Hematopoietic multipotent progenitor cell treated with erythropoietin and hydrocortisone succinate and interleukin-3 and kit ligand, for 6 days (in vitro differentiated cells): ENCODE results near the gene PNMA8B.

Source experiments
- DNase-seq: peaks from one replicate; pipeline ENCODE4 v3.0.0-alpha.2; 2015

The PNMA8B gene

DNA sequence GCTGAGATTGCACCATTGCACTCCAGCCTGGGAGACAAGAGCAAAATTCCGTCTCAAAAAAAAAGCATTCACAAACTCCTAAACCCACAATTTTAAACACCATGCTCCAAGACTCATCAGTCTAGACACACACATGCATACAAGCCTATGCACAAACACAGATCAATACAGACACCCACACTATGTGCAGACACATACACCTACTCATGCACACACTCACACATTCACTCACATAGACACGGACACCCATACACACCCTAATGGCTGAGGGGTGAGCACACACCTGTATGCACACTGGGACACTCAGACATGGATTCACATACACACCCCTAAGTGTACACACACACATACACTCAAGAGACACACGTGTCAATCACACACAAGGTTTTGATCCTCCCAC is 9.3 kb downstream of the PNMA8B start:
- no peak for DNase-seq

DNA sequence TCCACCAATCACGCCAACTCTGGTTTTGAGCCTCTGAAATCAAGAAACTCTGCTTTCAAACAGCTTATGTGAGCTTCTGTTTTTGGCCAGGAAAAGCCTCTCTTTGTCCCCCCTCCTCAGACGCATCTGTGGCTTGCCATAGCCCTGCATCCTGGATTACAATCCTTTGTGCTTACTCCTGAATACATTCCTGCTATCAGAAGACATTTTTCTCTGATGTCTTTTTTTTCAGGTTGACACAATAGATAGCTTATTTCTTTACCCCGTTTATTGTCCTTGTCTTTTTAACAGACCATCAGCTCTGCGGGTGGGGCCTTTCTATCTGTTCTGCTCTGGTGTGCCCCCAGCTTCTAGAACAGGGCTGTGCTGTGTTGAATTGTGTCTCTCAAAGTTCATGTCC is 11.0 kb downstream of the PNMA8B start:
- DNase-seq, result no peak

DNA sequence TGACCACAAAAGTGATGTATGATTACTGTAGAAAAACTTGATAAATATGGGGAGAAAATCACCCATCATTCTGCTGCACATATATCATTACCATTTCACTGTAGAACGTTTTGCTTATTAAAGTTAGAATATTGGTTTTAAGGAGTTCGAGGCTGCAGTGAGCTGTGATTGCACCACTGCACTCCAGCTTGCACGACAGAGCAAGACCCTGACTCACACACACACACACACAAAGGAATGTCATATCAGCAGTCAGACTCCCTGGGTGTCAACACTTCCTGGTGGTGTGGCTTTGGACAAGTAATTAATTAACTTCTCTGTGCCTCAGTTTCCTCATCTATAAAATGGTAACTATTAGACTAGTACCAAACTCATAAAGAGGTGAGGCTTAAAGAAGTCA is 13.0 kb downstream of the PNMA8B start:
- DNase-seq, result no peak

DNA sequence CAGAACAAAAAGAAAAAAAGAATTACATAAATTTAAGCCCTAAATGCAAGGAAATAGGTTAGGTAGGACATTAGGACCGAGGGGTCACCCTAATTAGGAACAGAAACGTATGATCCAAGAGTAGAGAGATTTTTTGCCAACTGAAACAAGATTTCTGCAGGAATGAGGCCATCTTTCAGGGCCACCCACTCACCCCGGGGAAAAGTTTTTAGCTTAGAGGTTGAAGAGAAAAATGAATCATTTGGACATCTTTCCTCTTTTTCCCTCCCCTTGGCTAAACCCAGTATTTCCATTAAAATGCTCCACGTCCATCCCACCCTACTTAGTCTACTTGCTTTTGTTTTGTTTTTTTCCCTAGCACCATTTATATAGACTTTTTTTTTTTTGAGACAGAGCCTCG is 13.7 kb downstream of the PNMA8B start:
- DNase-seq, result no peak

DNA sequence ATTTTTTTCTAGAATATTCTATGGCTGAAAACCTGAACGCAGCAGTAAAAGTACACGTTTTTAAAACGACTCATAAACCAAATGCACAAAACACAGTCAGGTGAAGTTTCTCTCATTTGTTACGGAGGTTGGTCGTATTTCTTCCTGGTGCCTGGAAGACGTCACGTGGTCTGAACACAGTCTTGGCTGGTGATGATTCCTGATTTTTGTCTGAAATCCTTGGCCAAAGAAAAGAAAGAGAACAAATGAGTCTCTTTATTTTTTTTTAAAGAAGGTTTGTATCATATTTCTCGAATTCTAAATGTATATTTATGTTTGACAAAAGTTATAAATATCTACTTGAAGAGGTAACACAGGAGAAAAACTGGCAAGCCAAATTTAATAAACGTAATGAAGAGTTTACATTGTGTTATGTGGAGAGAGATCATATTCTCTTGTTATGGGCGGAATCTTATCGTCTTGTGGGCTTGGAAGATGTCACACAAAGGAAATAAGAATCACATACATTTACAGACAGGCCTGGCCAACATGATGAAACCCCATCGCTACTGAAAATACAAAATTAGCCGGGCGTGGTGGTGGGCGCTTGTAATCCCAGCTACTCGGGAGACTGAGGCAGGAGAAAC is 14.3 kb downstream of the PNMA8B start:
- no peak for DNase-seq

DNA sequence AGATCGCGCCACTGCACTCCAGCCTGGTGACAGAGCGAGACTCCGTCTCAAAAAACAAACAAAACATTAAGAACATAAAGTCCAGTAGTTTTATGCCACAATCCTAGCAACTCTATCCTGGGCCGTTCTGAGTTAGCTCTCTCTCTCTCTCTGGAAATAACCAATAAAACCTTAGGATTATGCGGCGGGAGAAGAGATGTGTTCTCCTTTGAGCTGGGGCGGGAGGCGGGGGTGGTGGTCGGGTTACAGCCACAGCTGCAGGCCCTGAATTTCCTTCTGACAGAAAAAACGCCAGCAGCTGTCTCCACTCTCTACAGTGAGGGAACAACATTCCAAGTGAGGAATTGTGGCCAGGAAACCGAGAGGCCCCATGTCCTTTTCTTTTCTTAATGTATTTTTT is 15.3 kb downstream of the PNMA8B start:
- DNase-seq, result no peak

DNA sequence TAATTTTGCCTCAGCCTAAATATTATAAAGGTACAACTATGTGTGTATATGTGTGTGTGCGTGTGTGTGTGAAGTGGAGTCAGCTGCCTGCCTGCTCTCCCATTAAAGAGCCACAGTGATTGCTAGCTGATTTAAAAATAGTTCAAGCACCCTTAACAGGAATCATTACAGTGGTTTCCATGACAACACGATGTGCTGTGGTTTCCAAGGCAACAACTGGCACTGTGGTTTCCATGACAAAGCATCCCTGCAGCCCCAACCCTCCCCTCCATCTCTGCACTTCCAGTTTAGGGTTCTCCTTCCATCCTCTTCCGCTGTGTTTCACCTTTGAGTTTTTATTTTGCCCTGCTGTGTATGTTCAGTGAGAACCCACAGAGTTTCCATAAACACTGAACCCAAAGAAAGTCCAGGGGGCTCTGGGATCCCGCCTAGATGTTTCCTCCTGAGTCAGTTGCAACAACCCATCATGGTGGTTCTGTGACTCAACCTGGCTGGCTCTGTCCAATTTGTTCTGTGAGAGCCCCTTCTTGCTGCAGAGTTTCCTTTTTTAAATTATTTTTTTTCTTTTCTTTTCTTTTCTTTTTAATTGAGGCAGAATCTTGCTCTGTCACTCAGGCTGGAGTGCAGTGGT is 17.2 kb downstream of the PNMA8B start:
- DNase-seq, result no peak

DNA sequence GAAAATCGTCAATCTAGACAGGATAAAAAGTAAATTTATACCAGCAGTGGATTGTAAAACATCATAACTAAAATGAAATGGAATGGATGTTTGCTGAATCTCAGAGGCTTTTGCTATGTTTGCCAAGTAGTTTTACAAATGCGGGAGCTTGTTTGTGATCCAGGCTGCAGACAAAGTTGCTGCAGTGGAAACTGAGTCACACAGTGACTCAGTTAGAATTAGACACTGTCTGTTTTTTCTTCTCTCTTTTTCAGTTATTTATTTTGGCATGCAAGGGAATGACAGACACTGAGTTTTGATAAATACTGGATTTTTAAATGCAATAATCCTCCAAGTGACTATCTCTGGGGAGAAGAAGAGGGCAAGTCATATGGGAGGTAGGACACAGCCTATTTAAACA is 19.7 kb downstream of the PNMA8B start:
- no peak for DNase-seq

DNA sequence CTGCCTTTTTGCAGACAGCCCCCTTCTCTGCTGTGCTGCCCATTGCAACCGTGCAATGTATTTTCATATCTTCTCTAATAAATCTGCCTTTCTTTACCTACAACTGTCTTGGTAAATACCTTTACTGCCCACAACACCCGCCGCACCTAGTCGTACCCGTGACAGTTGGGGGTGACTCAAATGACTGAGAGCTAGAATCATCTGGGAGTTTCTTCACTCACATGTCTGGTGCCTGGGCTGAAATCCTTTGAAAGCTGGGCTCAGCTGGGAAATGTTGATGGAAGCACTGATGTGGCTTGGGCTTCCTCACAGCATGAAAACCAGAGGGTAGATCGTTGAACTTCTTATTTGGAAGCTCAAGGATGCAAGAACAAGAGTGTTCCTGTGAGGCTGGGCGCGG is 21.5 kb downstream of the PNMA8B start:
- no peak for DNase-seq

DNA sequence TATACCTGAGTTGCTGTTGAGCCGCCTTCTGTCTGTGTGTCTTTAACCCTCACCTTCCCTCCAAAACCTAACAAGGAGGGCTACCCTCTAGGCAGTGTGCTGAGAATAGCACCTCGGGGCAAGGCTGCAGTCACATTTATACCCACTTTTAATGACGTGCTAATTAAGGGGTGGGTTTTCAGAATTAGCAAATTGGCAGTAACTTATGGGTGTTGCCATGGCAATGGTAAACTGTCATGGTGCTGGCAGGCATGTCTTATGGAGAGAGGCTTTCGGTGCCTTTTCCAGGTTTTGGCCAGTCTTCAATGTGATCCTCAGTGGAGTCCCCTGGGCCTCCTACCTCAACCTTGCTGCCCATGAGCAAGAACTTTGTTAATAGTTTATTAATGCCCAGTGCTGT is 23.1 kb downstream of the PNMA8B start:
- no peak for DNase-seq

DNA sequence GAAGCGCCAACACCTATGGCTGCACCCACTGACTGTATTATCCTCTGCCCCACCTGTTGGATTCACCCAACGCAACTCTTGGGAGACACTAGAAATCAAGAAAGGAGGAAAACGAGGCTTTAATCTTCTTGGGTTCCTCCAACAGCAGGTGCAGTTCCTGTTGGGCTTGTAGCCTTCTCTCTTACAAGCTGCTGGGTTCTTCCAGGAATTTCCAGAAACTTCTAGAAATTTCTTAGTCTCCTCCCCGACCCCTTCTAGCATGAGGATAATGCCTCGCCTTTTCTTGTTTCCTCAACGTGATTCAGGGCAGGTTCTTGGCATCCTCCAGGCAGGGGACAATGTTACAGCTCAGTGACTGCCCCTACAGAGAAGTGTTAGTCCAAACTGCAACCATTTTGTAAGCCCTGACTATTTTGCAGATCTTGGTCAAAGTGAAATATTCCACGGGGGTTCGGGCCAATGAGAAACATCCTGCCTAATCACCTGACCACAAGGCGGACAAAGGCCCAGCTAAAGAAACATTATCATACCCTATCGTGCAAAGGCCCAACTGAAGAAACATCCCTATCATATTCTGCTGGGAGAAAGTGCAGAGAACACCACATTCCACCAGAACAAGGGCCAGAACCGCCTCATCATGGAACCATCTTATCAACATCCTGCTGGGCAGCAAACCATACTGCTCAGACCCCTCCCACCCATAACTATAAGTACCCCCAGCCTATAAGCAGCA is 23.7 kb downstream of the PNMA8B start:
- DNase-seq, result no peak

DNA sequence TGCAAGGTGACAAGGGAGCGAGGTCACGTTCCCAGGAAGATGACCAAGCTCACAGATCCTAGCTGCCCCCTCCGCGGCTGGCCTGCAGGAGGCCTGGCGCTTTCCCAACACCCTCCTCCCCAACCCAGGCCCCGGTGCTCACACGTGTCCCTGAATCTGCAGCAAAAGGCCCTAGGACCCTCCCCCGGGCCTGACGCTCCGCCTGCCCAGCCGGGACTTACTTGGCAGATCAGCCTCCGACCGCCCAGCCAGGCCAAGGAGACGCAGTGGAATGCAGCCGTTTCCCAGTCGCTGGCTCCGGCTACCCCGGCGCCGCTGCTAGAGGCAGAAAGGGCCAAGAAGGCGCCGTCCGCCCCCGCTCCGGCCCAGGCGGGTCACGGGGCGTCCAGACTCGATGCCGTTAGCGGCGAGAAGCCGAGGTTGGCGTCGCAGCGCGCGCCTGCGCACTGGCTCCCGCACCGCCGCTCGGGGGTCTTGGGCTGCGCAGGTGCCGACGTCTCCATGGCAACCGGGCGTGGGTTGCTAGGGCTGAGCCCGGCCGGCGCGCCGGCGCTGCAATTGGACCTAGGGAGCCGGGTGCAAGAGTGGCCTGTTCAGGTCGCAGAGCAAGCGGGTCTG is 24.4 kb downstream of the PNMA8B start, which contains the start of gene PNMA8A:
PNMA8A (minus strand) TSS at position 448 of the 618 bp plus-strand sequence. CDS start 528 bp downstream, outside the sequence.
- no peak for DNase-seq

DNA sequence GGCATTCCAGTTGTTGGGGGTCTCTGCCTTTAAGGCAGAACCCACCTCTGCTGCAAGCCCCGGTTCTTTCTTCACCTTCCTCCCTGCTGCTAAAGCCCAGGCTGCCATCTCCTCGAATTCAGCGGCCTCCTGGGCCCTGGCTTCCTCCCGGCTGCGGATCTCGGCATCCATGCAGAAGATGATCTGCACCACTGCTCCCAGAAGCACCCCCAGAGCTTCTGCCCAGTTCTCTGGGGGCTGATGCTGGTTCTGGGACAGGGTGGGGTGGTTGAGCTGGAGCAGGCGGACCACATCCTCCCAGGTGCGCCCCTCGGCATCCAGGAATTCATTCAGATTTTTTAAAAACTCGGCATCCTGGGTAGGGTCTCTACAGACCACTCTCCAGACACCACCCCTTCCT is 25.3 kb downstream of the PNMA8B start:
- no peak for DNase-seq

DNA sequence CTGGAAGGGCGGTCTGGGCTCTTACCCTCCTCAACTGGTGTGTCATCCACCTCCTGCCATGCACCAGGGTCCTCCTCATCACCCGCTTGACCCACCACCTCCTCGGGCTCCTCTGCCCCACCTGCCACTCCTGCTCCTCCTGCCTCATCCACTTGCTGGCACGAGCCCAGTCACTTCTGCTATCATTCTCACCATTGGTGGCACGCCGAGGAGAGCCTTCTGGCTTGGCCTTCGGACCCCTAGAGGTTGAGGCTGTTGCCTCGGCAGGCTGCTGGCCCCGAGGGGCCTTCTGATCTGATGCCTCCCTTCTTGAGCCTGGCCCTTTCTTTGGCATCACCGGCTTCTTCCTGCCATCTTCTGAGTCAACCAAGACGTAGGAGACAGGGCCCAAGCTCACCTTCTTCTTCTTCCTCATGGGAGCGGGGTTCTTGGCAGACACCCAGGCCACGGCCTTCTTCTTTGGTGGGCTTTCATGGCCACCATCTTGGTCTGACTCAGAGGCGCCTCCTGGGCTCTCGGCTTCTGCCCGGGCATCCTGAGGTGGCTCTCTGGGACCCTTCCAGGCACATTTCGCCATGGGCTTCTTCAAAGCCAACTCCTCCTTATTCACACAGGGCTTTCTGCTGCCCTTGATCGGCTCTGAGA is 26.0 kb downstream of the PNMA8B start:
- no peak for DNase-seq

DNA sequence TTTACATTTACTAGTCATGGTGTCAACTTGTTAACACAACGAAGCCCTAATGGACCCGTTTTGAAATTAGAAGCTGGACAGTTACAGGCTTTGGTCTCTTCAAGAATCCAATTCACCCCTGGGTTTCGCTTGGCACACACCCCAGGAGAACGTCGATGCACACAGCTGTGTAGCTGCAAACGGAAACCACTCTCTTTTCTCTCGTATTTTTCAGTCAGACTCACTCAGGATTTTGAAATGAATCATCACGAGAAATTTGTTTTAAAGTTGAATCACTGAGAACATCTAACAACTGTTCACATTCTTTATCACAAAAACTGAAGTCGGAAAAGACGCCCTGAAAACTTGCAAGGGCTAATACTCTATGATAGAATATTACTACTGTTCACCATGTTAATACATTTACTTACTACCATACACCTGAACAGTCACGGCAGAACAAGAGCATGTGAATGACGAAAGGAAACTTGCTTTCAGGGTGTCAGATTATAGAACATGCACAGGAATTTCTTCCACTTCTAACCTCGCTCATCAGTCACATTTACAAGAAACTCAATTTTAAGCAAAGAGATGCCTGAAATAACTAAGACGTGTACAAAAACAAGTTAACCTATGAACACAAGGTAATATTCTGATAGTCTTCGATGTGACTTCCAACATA is 29.0 kb downstream of the PNMA8B start:
- no peak for DNase-seq

DNA sequence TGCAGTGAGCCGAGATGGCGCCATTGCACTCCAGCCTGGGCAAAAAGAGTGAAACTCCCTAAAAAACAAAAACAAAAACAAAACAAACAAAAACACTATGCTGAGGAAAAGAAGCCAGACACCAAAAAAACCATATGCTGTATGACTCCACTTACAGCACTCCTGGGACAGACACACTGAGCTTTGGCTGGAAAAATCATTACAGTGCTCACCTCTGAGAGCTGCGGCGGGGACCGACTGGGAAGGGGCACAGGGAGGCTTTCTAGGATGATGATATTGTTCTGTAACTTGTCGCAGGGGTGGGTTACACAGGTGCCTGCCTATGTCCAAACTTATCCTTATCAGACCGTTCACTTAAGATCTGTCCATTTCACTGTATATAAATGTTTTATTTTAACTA is 32.2 kb downstream of the PNMA8B start:
- DNase-seq, result no peak

DNA sequence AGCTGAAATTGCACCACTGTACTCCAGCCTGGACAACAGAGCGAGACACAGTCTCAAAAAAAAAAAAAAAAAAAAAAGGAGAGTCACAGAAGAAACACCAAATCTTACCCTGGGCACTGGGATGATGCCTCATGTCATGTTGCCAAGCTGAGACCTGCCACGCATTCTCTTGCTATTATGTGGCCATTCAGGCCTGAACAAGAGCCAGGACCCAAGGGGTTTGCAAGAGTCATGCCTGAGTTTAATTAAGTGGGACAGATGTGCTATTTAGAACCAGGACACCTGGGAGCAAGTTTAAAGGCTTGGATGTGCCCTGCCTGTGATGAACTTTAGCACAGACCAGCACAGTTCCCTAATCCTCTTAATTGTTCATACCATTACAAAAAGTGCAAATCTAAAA is 34.1 kb downstream of the PNMA8B start:
- no peak for DNase-seq

DNA sequence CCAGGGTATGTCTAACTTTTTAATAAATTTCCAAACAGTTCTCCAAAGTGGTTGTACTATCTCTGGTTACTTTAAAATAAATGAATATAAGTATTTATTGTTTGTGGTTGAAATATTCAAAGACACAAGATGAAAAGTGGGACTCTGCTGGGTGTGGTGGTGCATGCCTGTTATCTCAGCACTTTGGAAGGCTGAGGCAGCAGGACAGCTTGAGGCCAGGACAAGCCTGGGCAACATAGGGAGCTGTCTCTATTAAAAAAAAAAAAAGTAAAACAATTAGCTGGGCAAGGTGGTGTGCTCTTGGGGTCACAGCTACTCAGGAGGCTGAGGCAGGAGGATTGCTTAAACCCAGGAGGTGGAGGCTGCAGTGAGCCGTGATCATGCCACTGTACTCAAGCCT is 34.7 kb downstream of the PNMA8B start:
- DNase-seq, result no peak

DNA sequence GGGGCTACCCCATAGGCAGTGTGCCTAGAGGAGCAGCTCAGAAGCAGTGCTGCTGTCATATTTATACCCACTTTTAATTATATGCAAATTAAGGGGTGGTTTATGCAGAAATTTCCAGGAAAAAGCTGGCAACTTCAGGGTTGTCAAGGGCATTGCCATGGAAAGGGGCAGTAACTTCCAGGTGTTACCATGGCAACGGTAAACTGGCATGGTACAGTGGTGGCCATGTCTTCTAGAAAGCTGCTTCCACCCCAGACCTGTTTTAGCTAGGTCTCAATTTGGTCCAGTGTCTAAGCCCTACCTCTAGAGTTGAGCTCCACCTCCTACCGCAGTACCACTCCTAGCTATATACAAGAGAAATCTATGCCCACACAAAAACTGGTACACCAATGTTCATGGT is 35.6 kb downstream of the PNMA8B start:
- DNase-seq, result no peak

DNA sequence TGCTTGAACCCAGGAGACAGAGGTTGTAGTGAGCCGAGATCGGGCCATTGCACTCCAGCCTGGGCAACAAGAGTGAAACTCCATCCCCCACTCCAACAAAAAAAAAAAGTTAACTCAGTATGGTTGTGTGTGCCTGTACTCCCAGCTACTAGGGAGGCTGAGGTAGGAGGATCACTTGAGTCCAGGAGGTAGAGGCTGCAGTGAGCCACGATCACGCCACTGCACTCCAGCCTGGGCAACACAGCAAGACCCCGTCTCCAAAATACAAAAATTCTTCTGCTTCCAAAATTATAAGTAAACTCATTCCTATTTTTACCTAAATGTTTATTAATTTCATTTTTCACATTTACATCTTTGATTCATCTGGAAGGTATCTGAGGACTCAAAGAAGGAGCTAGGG is 38.7 kb downstream of the PNMA8B start:
- no peak for DNase-seq

DNA sequence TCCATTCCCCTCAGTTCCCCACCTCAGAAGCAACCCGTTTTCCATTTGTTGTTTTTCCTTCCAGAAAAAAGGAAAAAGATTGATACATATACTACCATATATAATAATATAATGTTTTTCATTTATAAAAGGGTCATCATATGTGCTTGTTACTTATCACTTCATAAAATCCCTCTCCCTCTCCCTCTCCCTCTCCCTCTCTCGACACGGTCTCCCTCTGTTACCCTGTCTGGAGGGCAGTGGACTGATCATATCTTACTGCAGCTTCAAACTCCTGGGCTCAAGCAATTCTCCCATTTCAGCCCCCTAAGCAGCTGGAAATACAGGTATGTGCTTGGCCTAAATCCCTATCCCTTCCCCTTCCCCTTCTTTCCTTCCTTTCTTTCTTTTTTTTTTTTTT is 41.4 kb downstream of the PNMA8B start:
- no peak for DNase-seq

DNA sequence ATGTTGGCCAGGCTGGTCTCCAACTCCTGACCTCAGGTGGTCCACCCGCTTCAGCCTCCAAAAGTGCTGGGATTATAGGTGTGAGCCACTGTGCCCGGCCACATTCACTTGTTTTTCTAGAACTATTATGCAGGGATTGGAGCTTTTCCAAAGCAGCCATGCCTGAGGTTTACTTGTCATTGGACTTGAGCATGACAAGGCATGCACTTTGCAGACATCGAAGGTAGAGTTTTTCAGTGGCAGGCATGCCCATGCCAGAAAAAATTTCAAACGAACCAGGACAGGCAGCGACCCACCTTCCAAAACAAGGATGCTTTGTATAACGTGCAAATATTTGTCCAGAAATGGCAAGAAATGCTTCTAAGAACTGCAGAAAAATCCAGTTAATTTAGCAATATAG is 42.0 kb downstream of the PNMA8B start:
- DNase-seq, result no peak

DNA sequence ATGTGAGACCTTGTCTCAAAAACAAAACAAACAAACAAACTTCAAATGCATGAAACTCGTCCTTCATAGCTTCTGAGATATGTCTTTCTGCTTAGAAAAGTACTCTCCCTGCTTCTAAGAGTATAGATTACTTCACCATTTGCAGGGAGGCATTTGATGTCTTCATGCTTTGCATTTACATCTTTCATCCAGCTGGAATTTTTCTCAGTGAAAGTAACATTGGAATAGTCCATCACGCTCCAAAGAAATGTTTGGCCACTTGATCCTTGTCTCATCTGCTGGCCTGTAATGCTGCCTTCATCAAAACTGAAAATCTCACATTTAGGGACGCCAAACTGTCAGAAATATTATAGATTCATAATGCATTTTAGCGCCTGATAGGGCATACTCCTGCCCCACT is 43.5 kb downstream of the PNMA8B start:
- no peak for DNase-seq
